Left ventricle myocardium superior (tissue), 1 donor: ENCODE measurements around the gene EDC3. TPM values are rescaled to one million over a fixed set of nuclear protein-coding genes. Genes with fewer than 3 reads are reported as not detected.
"Not testable (repeated sequence)": the region's sequence is repeated elsewhere in the genome, so short reads cannot be mapped to it uniquely, and the experiment has no call there.

Source experiments
- ATAC-seq: fragments of 200-7000 bp; cut with Tn5 transposase; one replicate; pipeline ENCODE4 v1.9.1; 2020; ENCODE audit warnings: mild to moderate bottlenecking, moderate library complexity
- DNase-seq: peaks from one replicate; pipeline ENCODE4 v3.0.0-alpha.2; 2020
- intact Hi-C: fragments of 100-400 bp; cut with micrococcal nuclease; formaldehyde crosslinking; loops from one replicate; pipeline ENCODE4 v1.11.0; 2022
- total RNA-seq: library from RNA; stranded (reverse); fragmentation: NEBNext Ultra II Directional; extraction: Animal tissue kit (Norgen Biotek cat#: 25700); gene quantifications from one replicate; pipeline ENCODE4 v1.2.1, GENCODE V29; 2021
- donor health status: DM: no; HTN: yes; CAD: no; lungs with severe emphysema.

Gene EDC3
- total RNA-seq, 1 donor from 2014 or later, result 16.1 TPM

GRCh38 chr15:74712311-74712710, 16.5 kb upstream of the EDC3 start:
- intact Hi-C loops, result no loop called here
- ATAC-seq, result no peak

GRCh38 chr15:74710319-74711094, 14.7 kb upstream of the EDC3 start:
- ATAC-seq (no peak), DNase-seq (no peak)
- intact Hi-C loops, result no loop called here

More at GRCh38 chr15:74712311-74712710, 16.5 kb upstream of the EDC3 start:
- no peak for DNase-seq

- intact Hi-C loops, result no loop called here
- DNase-seq, result no peak
- ATAC-seq, result no peak
These were observed 14.1 kb upstream of the EDC3 start for GRCh38 chr15:74709892-74710291.

GRCh38 chr15:74709011-74709410, 13.2 kb upstream of the EDC3 start:
- no peak for ATAC-seq
- DNase-seq, result no peak
- intact Hi-C loops, result no loop called here

GRCh38 chr15:74696808-74697207, 984 bp upstream of the EDC3 start:
- DNase-seq (no peak), ATAC-seq (no peak)
- intact Hi-C loops, result no loop called here

- ATAC-seq (no peak), DNase-seq (no peak)
- intact Hi-C loops, result no loop called here
These were observed 540 bp upstream of the EDC3 start for GRCh38 chr15:74696398-74696729.

GRCh38 chr15:74692327-74692726, 3.5 kb downstream of the EDC3 start:
- no peak for DNase-seq

GRCh38 chr15:74683758-74684157, 12.1 kb downstream of the EDC3 start:
- intact Hi-C loops, result no loop called here
- DNase-seq, result no peak
- ATAC-seq, result no peak

More at GRCh38 chr15:74692327-74692726, 3.5 kb downstream of the EDC3 start:
- ATAC-seq, result no peak
- intact Hi-C loops, result no loop called here

GRCh38 chr15:74682954-74683353, 12.9 kb downstream of the EDC3 start:
- DNase-seq, result no peak
- intact Hi-C loops, result no loop called here
- no peak for ATAC-seq

- intact Hi-C loops, result no loop called here
- DNase-seq (no peak), ATAC-seq (no peak)
These were observed 15.4 kb downstream of the EDC3 start for GRCh38 chr15:74680456-74680855.

GRCh38 chr15:74676801-74677200, 19.0 kb downstream of the EDC3 start:
- no peak for DNase-seq
- intact Hi-C loops, result no loop called here
- ATAC-seq, result no peak

- intact Hi-C loops, result no loop called here
- no peak for ATAC-seq
- DNase-seq, result no peak
These were observed 21.7 kb downstream of the EDC3 start for GRCh38 chr15:74674161-74674560.

GRCh38 chr15:74669627-74670026, 26.2 kb downstream of the EDC3 start:
- intact Hi-C loops, result no loop called here
- DNase-seq, result no peak
- no peak for ATAC-seq

- no peak for ATAC-seq
These were observed 27.8 kb downstream of the EDC3 start for GRCh38 chr15:74667975-74668374.

GRCh38 chr15:74664670-74665069, 31.2 kb downstream of the EDC3 start:
- ATAC-seq (no peak), DNase-seq (no peak)
- intact Hi-C loops, result no loop called here

More at GRCh38 chr15:74667975-74668374, 27.8 kb downstream of the EDC3 start:
- no peak for DNase-seq
- intact Hi-C loops, result no loop called here

- DNase-seq, result peak; percentile 59
- ATAC-seq, result peak; percentile 94
- intact Hi-C loops, result no loop called here
These were observed 31.7 kb downstream of the EDC3 start for GRCh38 chr15:74664028-74664616.

- ATAC-seq, result no peak
- intact Hi-C loops, result no loop called here
These were observed 32.4 kb downstream of the EDC3 start for GRCh38 chr15:74663303-74664027.

GRCh38 chr15:74662064-74662860, 33.6 kb downstream of the EDC3 start:
- intact Hi-C loops, result no loop called here
- DNase-seq (no peak), ATAC-seq (no peak)

More at GRCh38 chr15:74663303-74664027, 32.4 kb downstream of the EDC3 start:
- DNase-seq, result no peak

- DNase-seq, ATAC-seq, intact Hi-C loops: not testable (repeated sequence)
These were observed 34.5 kb downstream of the EDC3 start for GRCh38 chr15:74661280-74661679.

- ATAC-seq (no peak), DNase-seq (no peak)
- intact Hi-C loops, result no loop called here
These were observed 38.0 kb downstream of the EDC3 start for GRCh38 chr15:74657846-74658245.
